Stimulated activated CD8-positive, alpha-beta memory T cell treated with anti-CD3 and anti-CD28 coated beads, Interleukin-4, amount 100 ng/mL, for 48 hours (primary cell): ENCODE results near the gene MASP1.

ENCODE experiments used
- DNase-seq: peaks from one replicate; pipeline ENCODE4 v3.0.0-alpha.2; 2020

MASP1 gene

DNA sequence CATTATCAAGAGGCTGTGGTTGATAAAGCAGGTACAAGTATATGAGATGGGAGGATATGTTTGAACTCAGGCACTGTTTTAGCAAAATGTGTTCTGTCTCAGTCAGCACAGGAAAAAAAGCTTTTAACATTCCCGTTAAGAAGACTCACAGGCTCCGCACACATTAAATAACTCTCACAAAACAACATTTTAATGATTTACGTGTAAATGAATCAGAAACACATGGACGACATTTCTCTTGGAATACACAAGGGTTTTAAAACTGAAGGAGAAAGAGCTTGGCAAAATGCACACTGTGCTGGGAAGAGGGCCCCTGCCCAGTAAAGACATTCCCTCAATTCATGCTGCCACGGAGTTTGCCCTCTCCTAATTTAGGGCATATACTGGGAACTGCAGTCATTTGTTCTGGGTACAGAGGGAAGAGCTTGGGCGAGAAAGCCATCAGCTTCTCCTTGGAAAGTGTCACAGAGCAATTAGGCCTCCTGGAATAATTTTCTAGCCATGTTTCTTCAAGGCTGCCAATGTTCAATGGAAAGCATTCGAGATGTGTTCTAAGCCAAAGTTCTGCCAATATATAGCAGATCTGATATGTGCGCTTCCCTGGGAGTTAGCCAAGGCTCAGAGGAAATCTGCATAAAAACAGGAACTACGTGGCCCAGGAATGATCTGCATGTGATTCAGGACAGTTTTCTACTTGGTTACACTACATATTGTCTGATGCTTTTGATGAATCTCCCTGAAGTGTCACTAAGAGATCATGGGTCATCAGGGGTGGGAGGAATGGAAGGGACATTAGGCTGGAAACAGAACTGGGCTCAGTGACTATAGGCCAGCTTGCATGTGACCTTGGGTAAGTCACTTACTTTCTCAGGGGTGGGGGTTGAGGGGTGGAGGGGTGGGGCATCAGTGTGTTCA, 2.2 kb upstream of the MASP1 start:
- DNase-seq, result no peak

DNA sequence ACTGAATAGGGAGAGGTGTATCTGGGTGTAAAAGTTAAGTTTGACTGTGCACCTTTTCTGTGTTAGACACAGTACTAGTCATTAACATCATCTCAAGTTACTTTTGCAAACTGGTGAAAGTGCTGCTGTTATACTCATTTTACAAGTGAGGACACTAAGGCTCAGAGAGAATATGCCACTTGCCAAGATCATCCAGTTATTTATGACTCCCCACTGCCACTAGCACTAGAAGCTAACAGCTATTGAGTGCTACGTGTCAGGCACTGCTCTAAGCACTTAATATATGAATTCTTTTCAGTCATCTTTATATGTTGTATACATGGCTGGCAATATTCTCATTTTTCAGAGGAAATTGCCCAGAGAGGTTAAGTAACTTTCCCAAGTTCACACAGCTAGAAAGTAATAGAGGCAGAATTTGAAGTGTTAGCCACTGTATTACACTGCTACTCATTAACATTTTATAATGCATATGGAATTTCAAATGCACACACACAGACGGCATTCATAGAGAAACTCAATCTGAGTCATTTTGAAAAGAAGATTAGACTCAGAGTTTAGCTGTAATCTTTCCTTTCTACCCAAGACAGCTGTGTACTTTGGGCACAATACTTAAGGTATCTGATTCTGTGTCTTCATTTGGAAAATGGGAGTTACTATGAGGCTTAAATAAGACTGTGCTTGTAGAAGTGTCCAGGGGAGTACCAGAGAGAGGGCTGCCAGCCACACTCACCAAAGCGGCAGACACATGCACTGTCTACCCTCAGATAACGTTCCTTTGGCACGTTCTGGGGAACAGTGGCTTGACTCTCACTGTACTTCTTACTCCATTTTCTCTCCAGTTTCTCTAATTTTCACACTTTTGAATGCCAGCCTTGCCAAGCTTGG, 1.3 kb upstream of the MASP1 start:
- DNase-seq, result no peak

DNA sequence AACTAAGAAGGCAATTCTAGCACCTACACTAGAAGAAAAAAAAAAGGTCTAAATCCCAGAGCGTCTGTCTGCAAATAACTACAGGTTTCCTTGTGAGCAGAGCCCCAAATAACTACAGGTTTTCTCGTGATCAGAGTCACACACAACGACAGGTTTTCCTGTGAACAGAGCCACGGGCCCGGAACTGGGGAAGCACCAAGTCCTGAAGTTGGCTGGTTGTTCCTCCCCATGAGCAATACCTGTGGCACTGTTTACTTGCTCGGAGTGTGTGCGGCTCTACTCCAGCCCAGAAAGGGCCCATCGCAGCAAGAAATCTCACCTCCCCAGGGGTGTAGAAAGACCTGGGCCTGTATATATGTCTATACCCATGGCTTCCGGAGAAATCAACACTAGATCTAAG, 644 bp upstream of the MASP1 start:
- no peak for DNase-seq

DNA sequence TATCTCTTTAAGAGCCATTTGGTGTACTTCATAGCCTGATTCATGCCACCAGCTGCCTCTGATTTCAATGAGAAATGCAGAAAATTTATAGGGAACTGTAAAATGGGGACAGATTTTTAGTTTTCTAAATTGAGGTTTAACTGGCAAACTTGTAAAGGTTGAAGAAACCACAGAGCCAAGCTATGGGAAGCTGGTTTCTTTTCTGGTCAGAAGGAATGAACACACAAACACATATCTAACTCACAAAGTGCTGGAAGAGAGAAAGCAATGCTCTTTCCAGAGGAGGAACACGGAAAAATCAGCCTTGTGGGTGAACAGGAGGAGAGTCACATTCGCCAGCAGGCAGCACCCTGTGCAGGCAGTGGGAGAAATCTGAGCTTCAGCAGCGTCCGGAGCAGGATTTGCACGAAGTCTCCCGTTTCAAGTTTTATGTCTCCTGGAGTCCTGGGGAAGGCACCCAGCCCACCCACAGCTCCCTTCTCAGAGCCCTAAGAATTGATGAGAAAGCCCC, 481 bp downstream of the MASP1 start:
- no peak for DNase-seq

DNA sequence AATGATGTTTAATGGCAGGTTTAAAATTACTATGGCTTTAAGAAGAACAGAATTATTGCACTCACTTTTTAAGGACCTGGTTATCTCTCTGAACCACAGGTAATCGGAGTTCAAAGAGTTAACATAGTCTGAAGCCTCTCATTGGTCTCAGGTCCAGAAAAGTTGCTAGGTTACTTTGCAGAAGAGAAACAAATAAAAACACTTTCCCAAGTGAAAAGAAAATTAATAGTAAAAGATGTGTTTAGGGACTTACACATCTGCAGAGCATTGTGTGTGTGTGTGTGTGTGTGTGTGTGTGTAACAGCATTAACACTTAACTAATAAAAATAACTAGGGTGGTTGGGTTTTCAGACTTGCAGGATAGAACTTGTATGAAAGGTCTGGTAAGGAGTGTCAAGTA, 1.0 kb downstream of the MASP1 start:
- DNase-seq, result no peak

DNA sequence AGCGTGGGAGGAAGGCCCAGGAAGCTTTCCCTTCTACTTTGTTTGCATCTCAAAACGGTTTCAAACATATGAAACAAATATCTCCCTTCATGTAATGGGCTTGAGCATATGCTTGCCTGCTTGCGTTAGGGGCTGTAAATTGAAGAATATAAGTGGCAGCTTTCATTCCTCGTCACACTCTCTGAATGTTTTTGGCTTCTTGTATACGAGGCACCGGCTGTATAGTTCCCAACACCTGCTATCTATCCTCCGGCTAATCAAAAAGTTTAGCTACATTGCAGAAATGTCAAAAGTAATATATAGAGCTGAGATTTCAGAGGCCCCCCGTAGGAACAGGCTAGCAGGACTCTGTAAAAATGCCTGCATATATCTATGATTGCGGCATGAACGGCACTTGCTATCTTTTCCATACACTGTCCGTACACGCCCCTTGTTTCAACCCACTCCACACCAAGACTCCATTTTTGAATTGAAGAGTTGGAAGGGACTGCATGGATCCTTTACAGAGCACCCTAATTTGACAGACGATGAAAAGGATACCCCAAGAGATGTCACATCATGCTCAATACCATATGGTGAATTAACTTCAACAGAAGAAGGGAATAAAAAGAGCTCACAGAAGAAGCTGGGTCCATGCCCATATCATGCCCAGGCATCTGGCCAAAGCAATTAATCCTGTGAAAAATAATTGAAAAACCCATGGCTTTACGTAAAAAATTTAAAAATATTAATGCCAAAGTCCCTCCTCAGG, 2.5 kb downstream of the MASP1 start:
- no peak for DNase-seq

DNA sequence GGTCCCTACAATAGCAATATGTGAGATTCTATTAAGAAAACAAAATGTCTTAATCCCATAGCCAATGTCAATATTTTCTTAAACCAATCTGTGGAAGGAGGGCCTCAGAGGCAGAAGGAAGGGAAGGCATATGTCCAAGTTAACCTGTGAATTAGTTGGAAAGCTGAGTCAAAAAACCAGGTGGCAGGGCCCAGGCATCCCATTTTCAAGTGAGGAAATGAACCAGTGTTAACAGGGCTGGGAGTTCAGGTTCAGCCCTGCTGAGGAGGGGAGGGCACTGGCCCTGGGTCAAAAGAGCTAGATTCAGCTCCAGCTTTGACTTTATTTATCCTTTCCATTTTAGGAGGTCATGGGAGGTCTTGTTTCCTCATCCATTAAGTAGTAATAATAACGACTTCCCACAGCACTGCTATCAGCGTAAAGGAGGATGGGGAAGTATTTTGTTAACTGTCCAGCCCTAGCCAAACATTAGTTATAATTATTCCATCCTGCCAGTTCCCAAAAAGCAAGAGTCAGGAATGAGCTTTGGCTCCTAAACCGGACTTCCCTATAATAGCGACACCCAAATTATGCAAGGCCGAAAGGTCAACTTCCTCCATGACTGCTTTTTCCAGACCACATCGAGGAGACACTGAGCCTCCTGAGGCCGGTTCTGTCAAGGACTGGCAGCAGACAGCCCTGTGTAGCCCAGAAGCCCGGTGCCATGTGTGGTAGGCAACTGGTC, 3.2 kb downstream of the MASP1 start:
- DNase-seq, result no peak

DNA sequence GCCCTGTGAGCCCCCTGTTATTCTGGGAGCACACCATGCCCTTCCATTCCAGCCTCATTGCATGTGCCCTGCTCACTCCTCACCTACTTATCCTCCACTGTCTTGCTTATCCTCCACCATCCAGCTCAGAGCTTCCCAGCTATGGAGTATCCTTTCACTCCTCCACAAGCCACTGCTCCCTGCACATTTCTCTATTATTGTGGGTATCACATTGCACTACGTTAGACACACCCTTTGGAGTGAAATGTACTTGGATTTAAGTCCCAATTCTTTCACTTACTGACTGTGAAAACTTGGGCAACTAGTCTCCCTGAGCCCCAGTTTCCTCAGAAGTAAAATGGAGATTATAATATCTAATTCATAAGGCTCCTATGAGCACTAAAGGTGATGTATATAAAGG, 4.3 kb downstream of the MASP1 start:
- no peak for DNase-seq

DNA sequence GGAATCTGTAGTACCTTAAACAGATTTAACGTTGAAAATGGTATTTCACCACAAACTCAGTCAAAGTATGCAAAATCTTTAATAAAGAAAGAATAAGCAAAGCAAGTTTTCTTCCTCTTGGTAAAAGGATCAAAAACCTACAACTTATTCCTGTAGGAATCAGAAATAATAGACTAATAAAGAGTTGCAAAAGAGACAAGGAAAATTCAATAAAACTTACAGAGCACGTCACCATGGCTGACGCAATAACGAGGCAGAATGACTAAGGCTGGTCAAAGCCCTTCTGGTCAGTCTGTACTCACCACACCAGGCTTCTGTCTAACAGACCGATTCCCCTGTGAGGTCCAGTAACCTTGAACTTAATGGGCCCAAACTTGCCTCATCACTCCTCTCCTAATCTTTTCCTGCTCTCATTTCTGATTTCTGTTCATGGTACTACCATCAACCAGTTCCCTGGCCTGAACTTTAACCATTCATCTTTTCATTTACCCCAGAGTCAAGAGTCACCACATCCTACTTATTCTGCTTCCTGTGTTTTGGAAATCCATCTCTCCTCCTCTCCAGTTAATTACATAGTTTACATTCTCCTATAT, 5.0 kb downstream of the MASP1 start:
- no peak for DNase-seq

DNA sequence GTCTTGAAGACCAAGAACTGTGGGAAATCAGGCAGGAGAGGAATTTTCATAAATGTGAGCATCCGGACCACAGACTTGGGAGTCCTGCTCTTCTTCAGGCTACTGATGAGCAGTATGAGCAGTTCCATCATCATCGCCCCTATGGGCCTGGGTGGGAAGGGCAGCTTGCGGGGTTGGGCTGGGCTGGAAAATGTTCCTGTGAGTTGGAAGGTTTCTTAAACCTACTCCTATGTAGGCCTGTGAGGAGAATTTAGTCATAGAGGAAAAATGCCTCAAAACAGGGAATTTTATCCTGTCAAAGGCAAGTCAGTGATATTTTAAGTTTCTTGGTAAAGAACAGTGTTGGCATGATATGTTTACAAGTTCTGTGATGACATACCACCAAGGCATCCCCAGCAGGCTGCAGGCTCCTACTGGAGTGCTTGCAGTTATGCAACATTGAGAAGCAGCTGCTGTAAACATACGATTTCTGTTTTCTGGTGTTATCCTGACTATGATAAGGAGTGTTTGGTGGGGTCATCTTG, 10.3 kb downstream of the MASP1 start:
- DNase-seq, result no peak

DNA sequence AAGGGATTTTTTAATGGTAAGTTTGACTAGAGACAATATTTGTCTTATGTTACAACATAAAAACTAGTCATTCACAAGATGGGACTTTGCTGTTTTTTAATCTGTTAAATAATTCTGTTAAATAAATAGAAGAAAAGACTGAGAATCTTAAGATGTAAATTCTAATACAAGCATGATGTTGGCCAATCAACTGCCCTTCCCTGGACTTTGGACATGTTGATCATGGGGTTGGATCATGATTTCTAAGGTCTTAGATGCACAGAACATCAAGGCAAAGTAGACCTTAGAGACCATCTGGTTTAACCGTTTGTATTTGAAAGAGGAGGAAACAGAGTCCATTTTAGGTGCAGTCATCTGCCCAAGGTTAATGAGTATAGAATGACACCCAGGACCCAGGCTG, 10.9 kb downstream of the MASP1 start:
- DNase-seq, result no peak

DNA sequence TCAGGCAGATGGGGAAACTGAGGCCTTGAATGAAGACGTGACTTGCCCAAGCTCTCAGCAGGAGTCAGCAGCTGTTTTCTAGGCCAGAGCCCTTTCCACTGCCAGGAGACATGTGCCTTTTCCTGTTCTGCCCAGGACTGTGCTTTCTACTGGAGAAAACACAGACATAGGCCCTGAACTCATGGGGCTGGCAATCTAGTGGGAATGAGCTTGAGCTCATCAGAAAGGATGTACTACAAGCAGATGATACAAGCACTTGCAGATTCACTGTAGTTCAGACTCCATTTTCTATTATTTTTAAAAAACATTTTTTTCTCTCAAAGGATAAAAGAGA, 14.4 kb downstream of the MASP1 start:
- DNase-seq, result no peak

DNA sequence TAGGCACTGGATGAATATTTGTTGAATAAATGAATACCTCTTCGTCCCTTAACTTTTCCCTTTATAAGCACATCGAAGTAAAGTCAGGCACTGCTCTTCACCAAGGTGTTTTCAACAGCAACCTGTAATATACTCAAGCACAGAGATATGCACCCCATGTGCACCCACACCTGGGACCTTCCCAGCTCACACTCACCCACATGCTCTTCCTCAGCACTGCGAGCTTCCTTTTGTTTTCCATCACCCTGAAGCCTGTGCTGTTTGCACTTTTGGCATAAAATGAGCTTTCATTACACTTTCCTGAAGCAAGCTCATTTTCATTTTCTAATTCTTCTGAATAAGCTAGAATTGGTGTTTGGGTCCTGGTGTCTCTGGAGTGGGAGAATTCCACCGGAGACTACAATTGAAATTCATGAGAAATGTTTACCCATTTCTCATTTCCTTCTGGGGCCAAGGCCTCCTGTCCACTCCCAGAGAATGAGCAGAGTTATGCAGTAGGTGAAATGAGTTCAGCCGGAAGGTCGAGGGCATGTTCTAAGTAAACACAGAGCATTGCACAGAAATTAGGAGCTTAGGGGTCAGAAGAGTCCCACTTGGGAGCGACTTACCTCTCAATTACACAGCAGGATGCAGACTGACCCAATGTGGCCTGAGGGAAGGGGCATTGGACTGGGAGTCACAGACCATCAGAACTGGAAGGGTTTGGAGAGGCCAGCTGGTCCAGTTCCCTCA, 15.0 kb downstream of the MASP1 start:
- no peak for DNase-seq

DNA sequence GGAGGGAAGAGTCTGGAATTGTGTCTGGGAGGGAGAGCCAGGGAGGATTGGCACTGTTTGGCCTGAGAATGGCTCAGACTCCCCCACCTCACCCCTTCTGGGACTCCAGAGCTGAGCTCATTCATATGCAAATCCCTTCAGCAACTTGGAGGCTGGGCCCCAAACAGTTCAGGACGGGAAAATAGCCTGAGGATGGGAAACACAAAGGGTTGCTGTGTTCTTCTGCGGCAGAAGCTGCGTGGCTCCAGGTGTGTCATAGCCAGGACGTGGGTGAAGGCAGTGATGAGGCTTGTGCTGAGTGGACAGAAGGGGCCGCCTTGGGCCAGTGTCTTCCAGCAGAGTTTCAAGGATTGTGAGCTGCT, 16.6 kb downstream of the MASP1 start:
- DNase-seq, result no peak

DNA sequence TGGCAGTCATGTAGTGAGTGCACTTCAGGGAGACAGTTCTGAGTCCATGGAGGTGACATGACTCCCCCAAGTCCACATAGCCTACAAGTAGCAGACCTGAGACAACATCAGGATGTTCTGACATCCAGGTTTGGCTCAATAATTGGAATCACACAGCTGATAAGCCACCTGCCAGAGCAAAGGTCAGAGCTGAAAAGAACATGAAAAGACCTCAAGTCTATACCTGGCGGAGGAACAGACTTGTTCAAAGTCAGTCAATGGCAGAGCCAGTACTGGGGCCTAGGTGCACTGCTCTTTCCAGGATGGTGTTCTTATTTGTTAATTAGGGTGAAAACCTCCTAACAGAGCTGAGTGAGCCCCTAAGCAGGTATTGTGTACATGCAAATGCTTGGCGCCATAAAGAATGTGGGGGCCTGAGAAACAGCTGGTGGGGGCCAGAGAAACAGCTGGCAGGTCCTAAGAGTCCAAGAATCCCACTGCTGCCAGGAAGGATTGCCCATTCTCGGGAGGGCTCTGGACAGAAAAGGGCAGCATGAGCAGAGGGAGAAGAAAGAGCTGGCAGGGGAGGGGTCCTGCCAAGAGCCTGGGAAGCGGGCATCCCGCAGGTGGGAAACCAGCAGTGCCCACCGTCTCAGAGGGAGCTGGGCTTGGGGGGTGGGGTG, 17.1 kb downstream of the MASP1 start:
- DNase-seq, result no peak

DNA sequence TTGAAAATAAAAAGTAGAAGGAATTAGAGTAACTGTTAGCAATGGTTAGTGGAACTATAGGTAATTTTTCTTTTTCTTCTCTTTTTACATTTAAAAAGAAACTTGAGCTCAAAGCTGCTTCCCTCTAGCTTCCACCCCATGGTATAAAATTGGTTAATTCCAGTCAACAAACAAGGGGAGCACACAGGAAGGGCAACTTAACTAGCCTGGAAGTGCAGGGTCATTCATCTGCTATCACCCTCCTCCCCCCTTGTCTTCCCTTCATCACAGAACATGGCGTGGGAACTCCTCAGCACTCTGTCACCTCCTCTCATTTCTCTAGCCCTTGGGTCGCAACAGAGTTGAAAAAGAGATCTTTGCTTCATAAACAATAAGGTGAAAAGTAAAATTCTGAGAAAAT, 20.0 kb downstream of the MASP1 start:
- no peak for DNase-seq

DNA sequence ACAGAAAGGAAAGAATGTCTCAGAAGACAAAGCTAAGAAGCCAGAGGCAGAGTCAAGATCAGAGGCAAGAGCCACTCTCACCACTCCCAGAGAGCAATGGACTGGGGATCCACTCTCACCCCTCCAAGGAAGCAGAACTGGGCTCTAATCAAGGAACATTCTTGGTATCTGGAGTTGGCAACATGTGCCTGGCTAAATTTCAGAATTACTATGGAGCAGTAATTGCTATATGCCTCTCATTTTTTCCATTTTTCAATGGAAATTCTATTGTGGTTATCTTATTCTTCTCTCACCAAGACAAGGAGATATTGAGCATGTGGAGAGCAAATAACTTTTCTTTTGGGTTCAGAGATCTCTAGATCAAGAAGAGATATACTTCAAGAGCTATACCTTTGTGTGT, 22.1 kb downstream of the MASP1 start:
- no peak for DNase-seq

DNA sequence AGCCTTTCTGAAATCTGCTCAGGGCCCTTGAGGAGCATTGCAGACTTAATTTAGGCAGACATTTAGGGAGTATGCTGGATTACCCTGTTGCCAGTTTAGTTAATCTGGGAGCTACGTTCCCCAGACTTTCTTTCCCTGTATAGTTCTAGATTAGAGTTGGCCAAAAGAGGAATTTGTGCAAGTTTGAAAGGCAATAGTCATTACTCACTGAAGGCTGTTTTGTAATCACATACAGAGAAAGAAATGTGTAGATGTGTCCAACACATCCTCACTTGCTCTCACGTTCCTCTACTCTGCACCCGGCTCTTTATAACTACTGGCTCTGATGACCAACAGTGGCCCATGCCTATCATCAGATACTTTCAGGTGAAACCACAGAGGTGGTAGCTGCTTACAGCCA, 24.2 kb downstream of the MASP1 start:
- no peak for DNase-seq

DNA sequence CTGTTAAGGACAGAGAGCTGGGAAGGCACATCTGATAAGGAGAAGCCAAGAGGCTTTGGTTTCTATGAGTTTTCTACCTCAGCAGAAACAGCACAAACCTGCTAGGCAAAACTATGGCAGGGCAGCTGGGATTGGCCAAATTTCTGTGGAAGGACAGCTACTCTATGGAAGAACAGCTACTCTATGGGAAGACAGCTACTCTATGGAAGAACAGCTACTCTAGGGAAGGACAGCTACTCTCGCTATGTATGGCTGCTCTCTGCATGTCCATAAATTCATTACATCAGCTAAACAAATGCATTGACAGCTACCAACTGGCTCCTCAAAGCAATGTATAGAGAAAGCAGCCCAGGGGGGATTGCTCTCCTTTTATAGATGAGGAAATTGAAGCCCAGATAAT, 24.8 kb downstream of the MASP1 start:
- DNase-seq, result no peak

DNA sequence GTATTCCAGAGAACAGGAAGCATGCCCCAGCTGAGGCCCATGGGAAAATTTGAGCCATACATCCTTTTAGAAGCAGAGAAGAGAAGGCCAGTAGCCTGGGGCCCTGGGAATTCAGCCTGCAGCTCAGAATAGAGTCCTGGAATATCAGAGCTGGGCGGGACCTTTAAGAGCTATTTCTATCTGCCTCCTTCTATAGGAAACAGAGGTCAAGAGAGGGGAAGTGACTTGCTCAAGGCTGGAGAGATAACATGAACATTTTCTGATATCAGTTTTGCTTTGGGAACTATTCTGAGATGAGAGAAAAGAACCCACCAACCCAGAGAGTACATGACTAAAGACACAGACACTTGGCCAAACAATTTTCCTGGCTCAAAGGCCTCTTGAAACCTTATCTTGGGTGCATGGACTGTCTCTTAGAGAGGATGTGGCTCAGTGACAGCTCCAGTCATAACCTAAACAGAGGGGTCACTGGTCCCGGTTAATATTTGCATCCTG, 26.0 kb downstream of the MASP1 start:
- no peak for DNase-seq

DNA sequence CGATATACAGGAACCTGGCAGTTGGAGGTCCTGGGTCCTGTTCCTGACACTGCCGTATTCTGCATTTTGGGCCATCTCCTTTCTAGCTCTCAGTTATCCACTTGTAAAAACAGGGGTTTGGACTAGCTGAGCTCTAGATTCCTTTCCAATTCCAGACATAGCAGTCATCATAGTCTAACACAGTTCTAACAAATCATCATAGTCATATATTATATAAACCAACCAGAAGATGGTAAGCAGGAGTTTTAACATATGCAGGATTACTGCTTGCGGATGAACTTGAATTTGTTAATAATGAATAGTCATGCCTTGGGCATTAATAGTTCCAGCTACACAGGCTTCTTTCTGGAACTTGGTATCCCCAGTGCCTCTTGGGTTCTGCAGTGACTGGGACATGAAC, 26.6 kb downstream of the MASP1 start:
- no peak for DNase-seq
